Fibroblast of lung (primary cell): ENCODE data around the gene ACAD11. TPM values are rescaled to one million over a fixed set of nuclear protein-coding genes. Genes with fewer than 3 reads are reported as not detected.

Experiments
- DNase-seq, 2 donors: peaks; one replicate each; pipeline versions ENCODE4 v3.0.0 to v3.0.0-alpha.2; 2010; ENCODE audit warnings: low read depth in 2 of 2
- H2AFZ ChIP-seq: 2 replicates; pipeline ENCODE4 v1.5.1; 2012; ENCODE audit warnings: low read length, control low read depth, inconsistent platforms
- H3K27ac ChIP-seq: 2 replicates; pipeline ENCODE4 v1.5.1; 2011; ENCODE audit warnings: low read length, control low read depth; ENCODE audit not compliant: insufficient read depth
- H3K27me3 ChIP-seq: 2 replicates; pipeline ENCODE4 v1.5.1; 2011; ENCODE audit warnings: mild to moderate bottlenecking, low read length; ENCODE audit not compliant: control insufficient read depth, insufficient read depth
- H3K36me3 ChIP-seq: 2 replicates; pipeline ENCODE4 v1.5.1; 2011; ENCODE audit warnings: low read length; ENCODE audit not compliant: control insufficient read depth, insufficient read depth
- H3K4me1 ChIP-seq: 2 replicates; pipeline ENCODE4 v1.5.1; 2011; ENCODE audit warnings: low read length; ENCODE audit not compliant: control insufficient read depth, insufficient read depth; ENCODE audit errors: extremely low read depth
- H3K4me2 ChIP-seq: 2 replicates; pipeline ENCODE4 v1.5.1; 2011; ENCODE audit warnings: low read length, control low read depth; ENCODE audit not compliant: insufficient read depth; ENCODE audit errors: extremely low read depth
- H3K4me3 ChIP-seq, 4 experiments: fragments of 200-600 bp in 1 of 4; sonication (generic) in 1 of 4; replicated peaks in 1 of 4; 2 replicates each; pipeline ENCODE4 v1.5.1; 2011 to 2016; ENCODE audit warnings: low read length in 4 of 4, low read depth in 3 of 4, mild to moderate bottlenecking in 3 of 4, control low read depth in 2 of 4, inconsistent platforms in 1 of 4, mixed read lengths in 1 of 4; ENCODE audit not compliant: insufficient read depth in 1 of 4; ENCODE audit errors: control extremely low read depth in 1 of 4
- H3K79me2 ChIP-seq: 2 replicates; pipeline ENCODE4 v1.5.1; 2012; ENCODE audit warnings: mild to moderate bottlenecking, low read length, inconsistent platforms; ENCODE audit not compliant: control insufficient read depth, insufficient read depth
- H3K9ac ChIP-seq: 2 replicates; pipeline ENCODE4 v1.5.1; 2011; ENCODE audit warnings: mild to moderate bottlenecking, low read length, control low read depth; ENCODE audit not compliant: insufficient read depth
- H3K9me3 ChIP-seq: 2 replicates; pipeline ENCODE4 v1.5.1; 2012; ENCODE audit warnings: low read depth, low read length; ENCODE audit not compliant: control insufficient read depth, insufficient read depth
- H4K20me1 ChIP-seq: 2 replicates; pipeline ENCODE4 v1.5.1; 2011; ENCODE audit warnings: low read length; ENCODE audit not compliant: control insufficient read depth, insufficient read depth; ENCODE audit errors: extremely low read depth
- EZH2 ChIP-seq: IDR thresholded peaks from 2 replicates; pipeline ENCODE4 v1.5.1; 2012; ENCODE audit warnings: low read length, control low read depth, mild to moderate bottlenecking; ENCODE audit errors: missing control alignments
- polyA plus RNA-seq, 2 donors: library from polyadenylated mRNA; depleted of rRNA in 1 of 2; stranded (reverse) in 1 of 2; unstranded in 1 of 2; fragments of >200 nt; gene quantifications; 2 replicates each; pipeline ENCODE4 v1.2.1, GENCODE V29; 2011 to 2012; ENCODE audit warnings: missing spikeins in 1 of 2
- total RNA-seq: library from RNA; depleted of rRNA; stranded (reverse); fragments of >200 nt; gene quantifications from 2 replicates; pipeline ENCODE4 v1.2.1, GENCODE V29; 2014
- TF ChIP-seq, protein P1 (sequence below), 2 donors: IDR thresholded peaks in 1 of 2; conservative IDR thresholded peaks in 1 of 2; 1 replicate in 1 of 2; 2 replicates in 1 of 2; pipeline ENCODE4 v1.5.1; 2011 to 2012; ENCODE audit warnings: low read length in 2 of 2, control low read depth in 1 of 2, inconsistent platforms in 1 of 2, low read depth in 1 of 2, mild to moderate bottlenecking in 1 of 2

Gene ACAD11
- total and polyA plus RNA-seq, 2 donors (not counting 1 experiment from before 2014, with no cell fraction given) = 27.9 to 101 TPM

DNA sequence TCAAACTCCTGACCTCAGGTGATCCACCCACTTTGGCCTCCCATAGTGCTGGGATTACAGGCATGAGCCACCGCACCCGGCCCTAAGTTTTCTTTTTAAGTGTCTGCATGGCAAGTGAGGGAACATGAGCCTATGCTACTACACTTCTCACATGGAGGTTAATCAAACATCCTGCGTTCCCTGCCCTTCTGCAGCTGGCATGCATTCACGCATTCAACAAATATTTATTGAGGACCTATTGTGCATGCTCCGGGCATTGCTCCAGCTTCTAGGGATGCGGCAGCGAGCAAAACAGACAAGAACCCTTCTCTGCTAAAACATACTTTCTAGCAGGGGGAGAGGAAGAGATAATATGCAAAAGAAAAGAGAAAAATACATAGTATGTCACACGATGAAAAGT lies 105.2 kb downstream of the ACAD11 start:
- Histone ChIP-seq H3K4me2 (no peak overlapping the region), H4K20me1 (no peaks in the 10 kb centered on the region), H3K4me1 (peaks cover 9% of the 10 kb centered on the region), H3K79me2 (no peaks in the 10 kb centered on the region), H2AFZ (no peak overlapping the region), H3K27ac (no peak overlapping the region), H3K27me3 (no peaks in the 10 kb centered on the region), H3K9me3 (no peaks in the 10 kb centered on the region), H3K9ac (no peak overlapping the region), H3K4me3 (no peak overlapping the region), H3K36me3 (no peaks in the 10 kb centered on the region)
- peak; percentile 62 to 68 for DNase-seq
- TF ChIP-seq EZH2 = no peak
- TF ChIP-seq, protein P1, sequence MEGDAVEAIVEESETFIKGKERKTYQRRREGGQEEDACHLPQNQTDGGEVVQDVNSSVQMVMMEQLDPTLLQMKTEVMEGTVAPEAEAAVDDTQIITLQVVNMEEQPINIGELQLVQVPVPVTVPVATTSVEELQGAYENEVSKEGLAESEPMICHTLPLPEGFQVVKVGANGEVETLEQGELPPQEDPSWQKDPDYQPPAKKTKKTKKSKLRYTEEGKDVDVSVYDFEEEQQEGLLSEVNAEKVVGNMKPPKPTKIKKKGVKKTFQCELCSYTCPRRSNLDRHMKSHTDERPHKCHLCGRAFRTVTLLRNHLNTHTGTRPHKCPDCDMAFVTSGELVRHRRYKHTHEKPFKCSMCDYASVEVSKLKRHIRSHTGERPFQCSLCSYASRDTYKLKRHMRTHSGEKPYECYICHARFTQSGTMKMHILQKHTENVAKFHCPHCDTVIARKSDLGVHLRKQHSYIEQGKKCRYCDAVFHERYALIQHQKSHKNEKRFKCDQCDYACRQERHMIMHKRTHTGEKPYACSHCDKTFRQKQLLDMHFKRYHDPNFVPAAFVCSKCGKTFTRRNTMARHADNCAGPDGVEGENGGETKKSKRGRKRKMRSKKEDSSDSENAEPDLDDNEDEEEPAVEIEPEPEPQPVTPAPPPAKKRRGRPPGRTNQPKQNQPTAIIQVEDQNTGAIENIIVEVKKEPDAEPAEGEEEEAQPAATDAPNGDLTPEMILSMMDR (conservative IDR thresholded peaks at IDR 0.05 in 1 of 2, IDR thresholded peaks at IDR 0.05 in 1 of 2; ENCODE audit: low read depth in 1 of 2, low read length in 2 of 2) = no peak

DNA sequence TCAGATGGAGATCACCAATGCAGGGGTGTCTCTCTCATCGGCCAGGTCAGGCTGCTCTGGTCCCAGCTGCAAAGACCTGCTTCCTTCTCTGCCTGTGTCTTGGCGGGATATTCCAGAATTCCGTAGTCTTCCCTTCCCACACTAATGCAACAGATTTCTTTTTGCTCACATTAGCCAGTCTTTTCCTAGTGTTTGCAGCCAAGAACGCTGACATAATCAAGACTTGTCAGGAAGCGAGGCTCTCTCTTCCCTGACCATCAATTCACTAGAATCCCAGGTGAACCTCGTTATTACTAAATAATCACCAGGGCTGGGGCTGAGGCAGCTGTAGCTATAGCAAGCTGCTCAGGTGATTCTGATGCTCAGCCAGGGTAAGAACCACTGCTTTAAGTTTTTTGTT lies 105.8 kb downstream of the ACAD11 start:
- DNase-seq = no peak
- H3K79me2 ChIP-seq = no peaks in the 10 kb centered on the region
- no peaks in the 10 kb centered on the region for H3K36me3 ChIP-seq
- TF ChIP-seq EZH2 = no peak
- TF ChIP-seq, protein P1 (conservative IDR thresholded peaks at IDR 0.05 in 1 of 2, IDR thresholded peaks at IDR 0.05 in 1 of 2; ENCODE audit: low read depth in 1 of 2, low read length in 2 of 2) = no peak
- no peaks in the 10 kb centered on the region for H3K27me3 ChIP-seq
- H4K20me1 ChIP-seq = no peaks in the 10 kb centered on the region
- H3K9ac ChIP-seq = no peak overlapping the region
- no peak overlapping the region for H3K4me2 ChIP-seq
- no peak overlapping the region for H3K4me3 ChIP-seq
- no peak overlapping the region for H2AFZ ChIP-seq
- H3K27ac ChIP-seq = no peak overlapping the region
- no peaks in the 10 kb centered on the region for H3K9me3 ChIP-seq
- peaks cover 9% of the 10 kb centered on the region for H3K4me1 ChIP-seq

- no peaks in the 10 kb centered on the region for H3K9me3 ChIP-seq
- no peak overlapping the region for H2AFZ ChIP-seq
- no peaks in the 10 kb centered on the region for H3K27me3 ChIP-seq
- H3K27ac ChIP-seq = no peak overlapping the region
- TF ChIP-seq, protein P1 (conservative IDR thresholded peaks at IDR 0.05 in 1 of 2, IDR thresholded peaks at IDR 0.05 in 1 of 2; ENCODE audit: low read depth in 1 of 2, low read length in 2 of 2) = no peak
- no peak for TF ChIP-seq EZH2
- no peaks in the 10 kb centered on the region for H3K79me2 ChIP-seq
- H3K4me1 ChIP-seq = peaks cover 8% of the 10 kb centered on the region
- H3K9ac ChIP-seq = no peak overlapping the region
- DNase-seq = peak in 1 of 2 donors; percentile 39
- H3K4me2 ChIP-seq = no peak overlapping the region
- no peak overlapping the region for H3K4me3 ChIP-seq
- H3K36me3 ChIP-seq = no peaks in the 10 kb centered on the region
- no peaks in the 10 kb centered on the region for H4K20me1 ChIP-seq
Observed at GRCh38 chr3:132550579-132551305, 108.9 kb downstream of the ACAD11 start.
